Measurements from ENCODE around the gene PMP22. TPM values are rescaled to one million over a fixed set of nuclear protein-coding genes. Genes with fewer than 3 reads are reported as not detected.

Gene PMP22
- total and polyA plus RNA-seq, 2 of the 13 experiments (the other 11 are each of a cell fraction or from before 2014, with no cell fraction given), result 5.7 to 6.2 TPM

- in situ Hi-C loops (cut with HindIII; ENCODE audit: extremely low pct_ligation_motif_present, low pct_unique_long_range_greater_than_20kb) (no loop called here), intact Hi-C loops (cut with micrococcal nuclease; ENCODE audit: unreplicated experiment) (no loop called here)
- no peak for ATAC-seq
- Histone ChIP-seq H2AFZ (ENCODE audit: low read length) (no peak overlapping the region), H3K27ac (ENCODE audit: extremely low read length, insufficient read depth, low read length) (no peak overlapping the region), H3K4me3 (replicated peaks in 1 of 3; ENCODE audit: insufficient read depth in 1 of 3, low read depth in 2 of 3, low read length in 3 of 3) (no peak overlapping the region), H3K79me2 (ENCODE audit: insufficient read depth, low read length) (no peaks in the 10 kb centered on the region), H4K20me1 (ENCODE audit: insufficient read depth, low read length) (no peaks in the 10 kb centered on the region), H3K9me3 (ENCODE audit: low read length) (no peaks in the 10 kb centered on the region), H3K4me2 (ENCODE audit: low read depth, low read length) (no peak overlapping the region), H3K9ac (ENCODE audit: insufficient read depth, low read depth, low read length) (no peak overlapping the region), H3K4me1 (ENCODE audit: insufficient read depth, low read length) (no peaks in the 10 kb centered on the region), H3K27me3 (ENCODE audit: control insufficient read depth in 1 of 2, insufficient read depth in 2 of 2, low read length in 2 of 2) (0 out of 5 replicates have a peak, but pooled peaks cover 0 to 1% of the 10 kb centered on the region in 2 experiments), H3K36me3 (replicated peaks in 1 of 2; ENCODE audit: control insufficient read depth in 1 of 2, insufficient read depth in 2 of 2, low read length in 2 of 2) (no peaks in the 10 kb centered on the region)
- TF ChIP-seq ZBTB14 (CRISPR knock-in tag; IDR thresholded peaks at IDR 0.05) (no peak), TRIM24 (CRISPR knock-in tag; IDR thresholded peaks at IDR 0.05) (no peak), CCDC6 (CRISPR knock-in tag; IDR thresholded peaks at IDR 0.05) (no peak), MEIS2 (CRISPR knock-in tag; IDR thresholded peaks at IDR 0.05) (no peak), MTF2 (CRISPR knock-in tag; IDR thresholded peaks at IDR 0.05; ENCODE audit: borderline replicate concordance) (no peak), FOXK2 (IDR thresholded peaks at IDR 0.05) (no peak), ZNF570 (CRISPR knock-in tag; IDR thresholded peaks at IDR 0.05; ENCODE audit: borderline replicate concordance) (no peak), GABPB1 (CRISPR knock-in tag; IDR thresholded peaks at IDR 0.05) (no peak), NONO (IDR thresholded peaks at IDR 0.05) (no peak), NONO (CRISPR knock-in tag; conservative IDR thresholded peaks at IDR 0.05) (no peak), SMC3 (IDR thresholded peaks at IDR 0.05; ENCODE audit: low read length) (no peak), MTA1 (CRISPR knock-in tag; IDR thresholded peaks at IDR 0.05; ENCODE audit: borderline replicate concordance) (no peak), STAG1 (CRISPR knock-in tag; IDR thresholded peaks at IDR 0.05) (no peak), CEBPB (IDR thresholded peaks at IDR 0.05; ENCODE audit: borderline replicate concordance, low read depth, low read length) (no peak), PCBP1 (IDR thresholded peaks at IDR 0.05; ENCODE audit: borderline replicate concordance, low read depth, low read length) (no peak)
- TF ChIP-seq, protein P1, sequence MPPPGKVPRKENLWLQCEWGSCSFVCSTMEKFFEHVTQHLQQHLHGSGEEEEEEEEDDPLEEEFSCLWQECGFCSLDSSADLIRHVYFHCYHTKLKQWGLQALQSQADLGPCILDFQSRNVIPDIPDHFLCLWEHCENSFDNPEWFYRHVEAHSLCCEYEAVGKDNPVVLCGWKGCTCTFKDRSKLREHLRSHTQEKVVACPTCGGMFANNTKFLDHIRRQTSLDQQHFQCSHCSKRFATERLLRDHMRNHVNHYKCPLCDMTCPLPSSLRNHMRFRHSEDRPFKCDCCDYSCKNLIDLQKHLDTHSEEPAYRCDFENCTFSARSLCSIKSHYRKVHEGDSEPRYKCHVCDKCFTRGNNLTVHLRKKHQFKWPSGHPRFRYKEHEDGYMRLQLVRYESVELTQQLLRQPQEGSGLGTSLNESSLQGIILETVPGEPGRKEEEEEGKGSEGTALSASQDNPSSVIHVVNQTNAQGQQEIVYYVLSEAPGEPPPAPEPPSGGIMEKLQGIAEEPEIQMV (CRISPR knock-in tag; IDR thresholded peaks at IDR 0.05; ENCODE audit: low read depth), result no peak
- TF ChIP-seq, protein P2, sequence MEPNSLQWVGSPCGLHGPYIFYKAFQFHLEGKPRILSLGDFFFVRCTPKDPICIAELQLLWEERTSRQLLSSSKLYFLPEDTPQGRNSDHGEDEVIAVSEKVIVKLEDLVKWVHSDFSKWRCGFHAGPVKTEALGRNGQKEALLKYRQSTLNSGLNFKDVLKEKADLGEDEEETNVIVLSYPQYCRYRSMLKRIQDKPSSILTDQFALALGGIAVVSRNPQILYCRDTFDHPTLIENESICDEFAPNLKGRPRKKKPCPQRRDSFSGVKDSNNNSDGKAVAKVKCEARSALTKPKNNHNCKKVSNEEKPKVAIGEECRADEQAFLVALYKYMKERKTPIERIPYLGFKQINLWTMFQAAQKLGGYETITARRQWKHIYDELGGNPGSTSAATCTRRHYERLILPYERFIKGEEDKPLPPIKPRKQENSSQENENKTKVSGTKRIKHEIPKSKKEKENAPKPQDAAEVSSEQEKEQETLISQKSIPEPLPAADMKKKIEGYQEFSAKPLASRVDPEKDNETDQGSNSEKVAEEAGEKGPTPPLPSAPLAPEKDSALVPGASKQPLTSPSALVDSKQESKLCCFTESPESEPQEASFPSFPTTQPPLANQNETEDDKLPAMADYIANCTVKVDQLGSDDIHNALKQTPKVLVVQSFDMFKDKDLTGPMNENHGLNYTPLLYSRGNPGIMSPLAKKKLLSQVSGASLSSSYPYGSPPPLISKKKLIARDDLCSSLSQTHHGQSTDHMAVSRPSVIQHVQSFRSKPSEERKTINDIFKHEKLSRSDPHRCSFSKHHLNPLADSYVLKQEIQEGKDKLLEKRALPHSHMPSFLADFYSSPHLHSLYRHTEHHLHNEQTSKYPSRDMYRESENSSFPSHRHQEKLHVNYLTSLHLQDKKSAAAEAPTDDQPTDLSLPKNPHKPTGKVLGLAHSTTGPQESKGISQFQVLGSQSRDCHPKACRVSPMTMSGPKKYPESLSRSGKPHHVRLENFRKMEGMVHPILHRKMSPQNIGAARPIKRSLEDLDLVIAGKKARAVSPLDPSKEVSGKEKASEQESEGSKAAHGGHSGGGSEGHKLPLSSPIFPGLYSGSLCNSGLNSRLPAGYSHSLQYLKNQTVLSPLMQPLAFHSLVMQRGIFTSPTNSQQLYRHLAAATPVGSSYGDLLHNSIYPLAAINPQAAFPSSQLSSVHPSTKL (CRISPR knock-in tag; IDR thresholded peaks at IDR 0.05), result no peak
- BruUV-seq (replicated peaks), result no TSS peak
- CTCF ChIA-PET (ENCODE audit: low intra/inter-chr PET ratio, low total read pairs), result no interaction called here
- WGBS (ENCODE audit: low lambda C conversion rate), result 11% methylated on average over 1 of the region's 1 CpG
- POLR2A ChIA-PET, result no interaction called here
- no peak for FAIRE-seq
- DNase-seq (ENCODE audit: low spot score), result no peak
Measured at GRCh38 chr17:15210247-15210646, 54.9 kb downstream of the PMP22 start.

All from HepG2 (cell line).